GM19372 (cell line): ENCODE data around the gene PYGO2.
A peak's percentile ranks its signal among the peaks of the same experiment; 100 is the strongest.
"Not testable (repeated sequence)": the region's sequence is repeated elsewhere in the genome, so short reads cannot be mapped to it uniquely, and the experiment has no call there.

Source experiments
- ATAC-seq: cut with Tn5 transposase; IDR thresholded peaks from one replicate; pipeline ENCODE4 v1.9.1; 2021; ENCODE audit warnings: mild to moderate bottlenecking, low read depth, moderate library complexity; ENCODE audit not compliant: unreplicated experiment

PYGO2 gene

GRCh38 chr1:154983776-154984466 lies 22.3 kb upstream of the PYGO2 start:
- ATAC-seq = no peak

DNA sequence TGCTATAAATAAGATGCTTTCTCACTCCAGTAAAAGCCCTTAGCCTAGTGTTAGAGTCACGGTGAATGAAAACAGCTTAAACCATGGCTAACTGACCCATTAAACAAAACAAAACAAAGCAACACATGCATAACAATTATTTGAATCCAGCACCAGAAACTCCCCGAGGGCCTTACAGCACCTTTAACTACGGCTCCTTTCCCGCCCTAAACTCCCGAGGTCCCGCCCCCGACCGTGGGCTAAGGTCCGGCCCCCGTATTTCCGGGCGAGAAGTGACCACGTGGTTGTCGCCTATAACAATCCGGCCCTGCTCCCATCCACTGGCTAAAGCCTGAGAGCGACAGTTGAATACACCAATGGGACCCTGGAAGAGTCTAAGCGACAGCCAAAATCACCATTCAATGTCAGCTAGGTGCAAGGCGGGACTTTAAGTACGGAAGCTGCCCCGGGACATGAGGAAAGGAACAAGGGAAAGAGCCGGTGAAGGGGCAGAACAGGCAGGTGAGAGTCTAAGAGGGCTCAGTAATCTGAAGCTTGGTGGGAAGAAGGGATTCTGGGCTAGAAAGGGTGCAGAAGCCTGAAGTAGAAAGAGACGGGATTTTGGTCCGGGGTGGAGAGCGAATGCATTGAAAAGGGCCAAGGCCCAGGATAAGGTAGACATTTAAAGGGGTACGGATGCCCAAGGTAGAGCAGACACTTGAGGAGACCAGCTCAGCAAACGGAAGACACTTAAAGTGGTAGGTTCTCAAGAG lies 21.5 kb upstream of the PYGO2 start, which contains the start of gene FLAD1:
Gene FLAD1, plus strand, starts transcription at position 448 of the 752 bp plus-strand sequence. CDS start 351 bp downstream, outside the sequence.
- ATAC-seq = peak; percentile 99

DNA sequence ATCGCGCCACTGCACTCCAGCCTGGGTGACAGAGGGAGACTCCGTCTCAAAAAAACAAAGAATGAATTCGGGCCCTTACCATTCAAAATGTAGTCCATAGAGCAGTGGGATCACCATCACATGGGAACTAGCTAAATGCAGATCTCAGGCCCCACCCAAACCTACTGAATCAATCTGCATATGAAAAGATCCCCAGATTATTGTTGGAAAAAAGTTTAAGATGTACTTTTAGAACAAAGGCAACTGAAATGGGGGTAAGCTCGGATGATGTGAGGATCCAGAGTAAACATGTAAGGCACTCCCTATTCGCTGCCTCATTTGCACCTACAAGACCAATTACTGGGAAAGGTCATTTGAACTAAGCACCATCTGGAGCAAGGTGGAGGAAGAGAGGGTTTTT lies 20.8 kb upstream of the PYGO2 start:
- no peak for ATAC-seq

- ATAC-seq = no peak
Observed at GRCh38 chr1:154978360-154978759, 16.8 kb upstream of the PYGO2 start.

GRCh38 chr1:154977762-154978161 lies 16.2 kb upstream of the PYGO2 start:
- ATAC-seq = not testable (repeated sequence)

DNA sequence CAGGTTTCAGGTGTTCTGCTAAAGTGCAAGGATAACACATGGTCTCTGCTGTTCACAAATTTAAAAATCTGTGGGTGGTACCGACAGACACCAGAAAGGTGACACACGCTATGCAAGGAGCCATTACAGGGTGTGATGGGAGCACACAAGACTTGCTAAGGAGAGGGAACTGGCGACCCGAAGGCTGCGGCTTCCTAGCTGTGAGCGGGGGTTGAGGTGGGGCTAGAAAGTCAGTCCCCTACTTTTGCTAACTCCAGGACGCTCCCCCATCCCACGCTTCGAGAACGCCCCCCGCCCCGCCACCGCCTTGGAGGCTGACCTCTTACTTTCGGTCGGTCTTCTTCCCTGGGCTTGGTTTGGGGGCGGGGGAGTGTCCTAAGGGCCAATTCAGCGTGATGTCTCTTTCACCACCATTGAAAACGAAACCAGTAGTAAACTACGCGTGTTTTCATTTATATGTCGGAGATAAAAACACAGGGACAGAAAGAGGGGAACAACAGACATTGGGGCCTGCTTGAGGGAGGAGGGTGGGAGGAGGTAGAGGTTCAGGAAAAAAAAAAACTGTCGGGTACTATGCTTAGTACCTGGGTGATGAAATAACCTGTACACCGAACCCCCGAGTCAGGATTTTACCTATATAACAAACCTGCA lies 14.0 kb upstream of the PYGO2 start:
- no peak for ATAC-seq

DNA sequence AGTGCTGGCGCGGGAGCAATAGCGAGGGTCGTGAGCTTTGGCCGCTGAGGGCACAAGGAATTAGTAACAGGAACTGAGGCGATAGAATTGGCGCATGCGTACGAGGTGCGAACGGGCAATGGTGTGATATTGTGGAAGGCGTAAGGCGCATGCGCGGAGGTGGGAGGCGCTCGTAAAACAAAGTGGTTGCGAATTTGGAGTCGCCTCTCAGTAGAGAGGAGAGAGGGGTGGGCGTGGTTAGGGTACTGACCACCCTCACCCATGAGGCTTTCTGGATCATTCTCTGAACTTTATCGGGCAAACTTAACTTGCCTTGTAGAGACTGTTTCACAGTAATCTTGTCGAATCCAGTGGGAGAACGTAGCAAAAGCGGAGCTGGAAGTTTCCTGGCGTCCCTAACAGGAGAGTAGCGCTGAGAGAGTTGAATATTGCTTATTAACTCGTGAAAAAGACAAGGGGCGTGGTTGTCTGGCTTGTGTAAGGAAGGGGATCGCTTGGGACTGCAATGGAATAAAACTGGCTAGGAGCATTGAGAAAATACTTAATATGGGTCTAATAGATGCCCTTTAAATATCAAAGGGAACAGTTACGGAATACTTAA lies 13.3 kb upstream of the PYGO2 start:
- peak; percentile 44 for ATAC-seq

DNA sequence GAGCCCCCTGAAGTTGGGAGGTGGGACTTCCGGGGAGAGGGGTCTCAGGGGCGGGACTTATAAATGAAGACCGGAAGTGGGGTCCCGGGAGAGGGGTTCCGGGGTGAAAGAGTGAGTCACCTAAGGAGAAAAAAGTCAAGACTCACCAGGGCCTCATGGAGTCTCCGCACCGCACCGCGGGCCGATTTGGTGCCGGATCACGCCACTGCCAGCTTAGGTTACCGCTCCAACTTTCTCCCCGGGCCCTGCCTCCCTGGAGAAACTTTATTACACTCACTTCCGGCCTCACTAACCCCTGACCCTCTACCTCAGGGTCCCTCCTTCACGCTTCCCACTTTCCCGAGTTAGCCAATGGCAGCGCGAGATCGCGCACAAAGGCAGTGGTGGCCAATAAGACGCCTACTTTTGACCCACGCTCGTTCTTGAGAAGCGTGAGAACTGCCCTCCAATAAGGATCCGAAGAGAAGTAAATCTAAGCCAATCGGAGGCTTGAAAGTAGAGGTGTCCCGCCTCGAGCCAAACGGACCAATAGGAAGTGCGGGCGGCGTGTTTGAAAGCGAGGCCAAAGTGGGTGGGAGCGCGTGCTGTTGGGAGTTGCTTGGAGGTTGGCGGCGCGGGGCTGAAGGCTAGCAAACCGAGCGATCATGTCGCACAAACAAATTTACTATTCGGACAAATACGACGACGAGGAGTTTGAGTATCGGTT lies 12.7 kb upstream of the PYGO2 start, which contains the start of gene CKS1B:
Gene CKS1B, plus strand, starts transcription at position 580 of the 706 bp plus-strand sequence. Its CDS starts 65 bp downstream, at position 645.
- peak; percentile 69 for ATAC-seq

GRCh38 chr1:154973344-154974101 lies 11.9 kb upstream of the PYGO2 start:
- ATAC-seq = no peak

DNA sequence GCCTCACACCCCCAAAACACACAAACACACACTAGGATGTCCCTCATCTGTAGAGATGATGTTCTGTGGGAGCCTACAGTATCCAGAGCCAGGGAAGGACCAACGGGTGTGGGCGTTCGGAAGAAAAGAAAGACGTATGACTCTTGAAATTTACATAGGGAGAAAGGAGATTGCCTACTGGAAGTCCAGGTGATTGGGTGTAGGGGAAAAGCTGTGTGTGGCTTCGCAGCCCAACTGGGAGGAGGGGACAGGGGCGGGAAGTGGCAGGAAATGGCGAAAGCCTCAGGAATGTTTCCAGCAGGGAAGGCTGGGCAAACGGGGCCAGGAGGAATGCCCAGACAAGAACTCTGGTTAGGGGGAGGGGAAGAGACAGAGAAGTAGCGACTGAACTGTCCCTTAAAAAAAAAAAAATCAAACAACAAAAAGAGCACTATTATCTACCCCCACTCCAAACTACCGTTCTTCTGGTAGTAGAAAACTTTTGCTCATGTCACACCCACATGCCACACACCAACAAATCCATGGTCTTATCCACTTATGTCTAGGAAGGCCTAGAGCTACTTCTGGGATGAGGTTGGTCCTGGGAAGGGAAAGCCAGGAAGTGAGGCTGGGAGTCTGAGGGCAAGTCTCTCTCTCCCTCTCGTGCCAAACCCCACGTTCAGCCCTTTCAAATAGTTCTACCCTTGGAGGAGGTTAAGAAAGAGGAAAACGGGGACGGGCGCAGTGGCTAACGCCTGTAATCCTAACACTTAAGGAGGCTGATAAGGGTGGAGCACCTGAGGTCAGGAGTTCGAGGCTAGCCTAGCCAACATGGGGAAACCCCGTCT lies 11.1 kb upstream of the PYGO2 start:
- ATAC-seq = no peak

GRCh38 chr1:154972213-154972516 lies 10.6 kb upstream of the PYGO2 start:
- ATAC-seq = no peak

- ATAC-seq = no peak
Observed at GRCh38 chr1:154971341-154971998, 9.9 kb upstream of the PYGO2 start.

DNA sequence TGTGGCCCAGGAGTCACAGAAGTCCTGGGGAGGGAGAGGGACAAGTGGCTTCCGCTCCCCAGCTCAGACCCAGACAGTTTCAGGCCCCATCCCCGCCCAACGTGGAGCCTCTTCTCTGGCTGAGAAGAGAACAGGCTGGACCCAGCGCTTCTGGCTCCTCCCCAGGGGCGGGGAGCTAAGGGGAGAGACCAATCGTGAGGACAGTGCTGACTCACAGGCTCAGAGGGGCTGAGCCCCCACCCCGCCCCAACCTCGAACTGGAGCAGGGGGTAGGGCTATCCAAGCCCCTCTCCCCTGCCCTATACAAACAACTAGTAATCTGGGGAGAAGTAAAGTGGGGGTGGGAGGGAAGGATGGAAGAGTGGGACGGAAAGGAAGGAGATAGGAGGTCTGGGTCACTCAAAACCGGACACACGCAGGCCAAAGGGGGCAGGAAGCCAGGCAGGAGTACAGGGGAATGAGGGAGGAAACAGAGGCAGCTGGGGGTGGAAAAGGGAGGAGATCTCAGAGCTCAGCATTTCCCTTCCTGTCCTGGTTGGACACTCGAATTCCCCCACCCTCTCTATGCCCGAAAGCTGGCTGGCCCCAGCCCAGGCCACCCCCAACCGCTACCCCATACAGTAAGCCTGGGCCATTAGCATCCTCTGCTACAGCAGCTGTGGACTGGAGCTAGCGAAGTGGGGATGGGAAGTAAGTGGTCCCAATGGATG lies 9.2 kb upstream of the PYGO2 start, which contains the start of gene SHC1:
Gene SHC1, minus strand, starts transcription at position 117 of the 710 bp plus-strand sequence. CDS start 221 bp downstream, outside the sequence.
- no peak for ATAC-seq

- ATAC-seq = no peak
Observed at GRCh38 chr1:154969860-154970452, 8.4 kb upstream of the PYGO2 start.

DNA sequence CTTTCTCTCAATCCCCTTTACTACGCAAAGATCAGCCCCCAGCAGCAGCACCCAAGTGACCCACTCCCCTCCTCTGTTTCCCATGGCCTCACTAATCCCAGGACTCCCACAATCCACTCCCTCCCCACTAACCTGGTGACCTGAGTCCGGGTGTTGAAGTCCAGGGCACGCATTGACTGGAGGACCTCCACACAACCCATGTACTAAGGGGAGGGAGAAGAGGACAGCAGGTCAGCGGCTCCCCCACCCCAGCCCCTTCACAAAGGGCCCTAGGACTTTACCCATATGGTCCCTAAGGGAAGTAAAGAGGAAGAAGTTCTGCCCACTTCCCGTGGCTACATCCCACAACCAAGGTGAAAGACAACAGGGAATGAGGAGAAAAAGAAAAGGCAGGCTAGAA lies 7.7 kb upstream of the PYGO2 start:
- ATAC-seq = no peak

- ATAC-seq = no peak
Observed at GRCh38 chr1:154968731-154969130, 7.1 kb upstream of the PYGO2 start.

DNA sequence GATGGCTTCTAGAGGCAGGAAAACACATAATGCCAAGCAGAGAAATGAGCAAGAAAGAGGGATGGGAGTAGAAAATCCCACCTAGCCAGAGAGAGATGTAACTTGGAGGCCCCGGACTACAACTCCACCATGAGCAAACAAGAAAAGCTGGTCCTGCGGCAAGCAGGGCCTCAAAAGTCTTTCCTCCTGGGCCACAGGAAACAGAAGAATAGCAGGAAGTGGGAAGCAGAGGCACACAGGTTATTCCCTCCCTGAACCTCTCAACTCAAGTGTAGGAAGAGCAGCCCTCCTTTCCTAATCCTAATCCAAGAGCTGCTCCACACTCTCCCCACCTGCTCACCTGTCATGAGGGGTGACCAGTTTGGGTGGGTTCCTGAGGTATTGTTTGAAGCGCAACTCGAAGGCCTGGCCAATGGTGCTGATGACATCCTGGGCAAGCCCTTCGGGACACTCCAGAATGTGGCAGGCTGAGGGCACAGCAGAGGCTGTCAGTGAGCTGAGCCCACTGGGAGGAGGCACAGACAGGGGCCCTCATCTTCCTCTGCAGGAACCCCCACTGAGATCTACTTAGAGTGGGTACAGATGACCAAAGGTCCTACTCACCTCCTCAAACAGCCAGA lies 5.9 kb upstream of the PYGO2 start:
- no peak for ATAC-seq
